Measurements from ENCODE around the gene PROC. TPM values are rescaled to one million over a fixed set of nuclear protein-coding genes. Genes with fewer than 3 reads are reported as not detected.

Gene PROC
- 0.06 TPM for polyA plus RNA-seq (2013, experiment 1 of 2)
- not detected for polyA plus RNA-seq (2013, experiment 2 of 2)

DNA sequence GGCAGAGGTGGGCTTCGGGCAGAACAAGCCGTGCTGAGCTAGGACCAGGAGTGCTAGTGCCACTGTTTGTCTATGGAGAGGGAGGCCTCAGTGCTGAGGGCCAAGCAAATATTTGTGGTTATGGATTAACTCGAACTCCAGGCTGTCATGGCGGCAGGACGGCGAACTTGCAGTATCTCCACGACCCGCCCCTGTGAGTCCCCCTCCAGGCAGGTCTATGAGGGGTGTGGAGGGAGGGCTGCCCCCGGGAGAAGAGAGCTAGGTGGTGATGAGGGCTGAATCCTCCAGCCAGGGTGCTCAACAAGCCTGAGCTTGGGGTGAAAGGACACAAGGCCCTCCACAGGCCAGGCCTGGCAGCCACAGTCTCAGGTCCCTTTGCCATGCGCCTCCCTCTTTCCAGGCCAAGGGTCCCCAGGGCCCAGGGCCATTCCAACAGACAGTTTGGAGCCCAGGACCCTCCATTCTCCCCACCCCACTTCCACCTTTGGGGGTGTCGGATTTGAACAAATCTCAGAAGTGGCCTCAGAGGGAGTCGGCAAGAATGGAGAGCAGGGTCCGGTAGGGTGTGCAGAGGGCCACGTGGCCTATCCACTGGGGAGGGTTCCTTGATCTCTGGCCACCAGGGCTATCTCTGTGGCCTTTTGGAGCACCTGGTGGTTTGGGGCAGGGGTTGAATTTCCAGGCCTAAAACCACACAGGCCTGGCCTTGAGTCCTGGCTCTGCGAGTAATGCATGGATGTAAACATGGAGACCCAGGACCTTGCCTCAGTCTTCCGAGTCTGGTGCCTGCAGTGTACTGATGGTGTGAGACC is at the start of gene PROC:
TSS of gene PROC (plus strand) at position 128 of the 812 bp plus-strand sequence. CDS start 1,516 bp downstream, outside the sequence.
- WGBS = 95% methylated on average over 16 of the region's 16 CpGs
- Histone ChIP-seq H3K4me2 (ENCODE audit: low read length, poor library complexity, severe bottlenecking) (no peak within 1 kb of the TSS), H3K18ac (ENCODE audit: low read depth in 1 of 2, low read length in 2 of 2) (peak within 1 kb of the TSS in 1 of 2 experiments; percentile 37), H3K9ac (ENCODE audit: low read length) (no peak within 1 kb of the TSS), H2AK5ac (ENCODE audit: low read length, severe bottlenecking) (peak within 1 kb of the TSS; percentile 61), H2AFZ (ENCODE audit: low read depth, low read length) (no peak within 1 kb of the TSS), H3K14ac (ENCODE audit: low read length in 2 of 2) (no peak within 1 kb of the TSS), H4K8ac (ENCODE audit: low read length) (no peak within 1 kb of the TSS), H2BK15ac (ENCODE audit: low read depth, poor library complexity, severe bottlenecking) (no peak within 1 kb of the TSS), H2BK120ac (ENCODE audit: low read depth, low read length) (no peak within 1 kb of the TSS), H3K36me3 (ENCODE audit: control insufficient read depth in 1 of 2, insufficient read depth in 2 of 2, low read depth in 1 of 2, low read length in 2 of 2) (no peaks in the 10 kb centered on the region), H3K4me1 (ENCODE audit: control insufficient read depth, insufficient read depth, low read depth, low read length) (peaks cover 54% of the 10 kb centered on the region), H3K23ac (ENCODE audit: low read length in 2 of 2) (no peak within 1 kb of the TSS), H3K4me3 (ENCODE audit: insufficient read depth in 1 of 2, low read depth in 1 of 2, low read length in 2 of 2) (no peak within 1 kb of the TSS), H3K27ac (ENCODE audit: low read length, poor library complexity, severe bottlenecking) (no peak within 1 kb of the TSS), H3K9me3 (ENCODE audit: control insufficient read depth, low read length) (no peaks in the 10 kb centered on the region), H3K79me1 (replicated peaks; ENCODE audit: low read length, poor library complexity, severe bottlenecking) (no peaks in the 10 kb centered on the region), H2BK5ac (ENCODE audit: low read depth, low read length, poor library complexity, severe bottlenecking) (no peak within 1 kb of the TSS), H3K4ac (ENCODE audit: low read depth in 1 of 2, low read length in 2 of 2) (no peak within 1 kb of the TSS), H4K91ac (ENCODE audit: low read length) (no peak within 1 kb of the TSS), H3K27me3 (ENCODE audit: control insufficient read depth in 1 of 2, insufficient read depth in 1 of 2, low read length in 2 of 2) (peaks cover 13 to 59% of the 10 kb centered on the region in 2 experiments), H2BK12ac (ENCODE audit: low read length in 2 of 2) (peak within 1 kb of the TSS in 1 of 2 experiments; percentile 23)
- DNase-seq = no peak

DNA sequence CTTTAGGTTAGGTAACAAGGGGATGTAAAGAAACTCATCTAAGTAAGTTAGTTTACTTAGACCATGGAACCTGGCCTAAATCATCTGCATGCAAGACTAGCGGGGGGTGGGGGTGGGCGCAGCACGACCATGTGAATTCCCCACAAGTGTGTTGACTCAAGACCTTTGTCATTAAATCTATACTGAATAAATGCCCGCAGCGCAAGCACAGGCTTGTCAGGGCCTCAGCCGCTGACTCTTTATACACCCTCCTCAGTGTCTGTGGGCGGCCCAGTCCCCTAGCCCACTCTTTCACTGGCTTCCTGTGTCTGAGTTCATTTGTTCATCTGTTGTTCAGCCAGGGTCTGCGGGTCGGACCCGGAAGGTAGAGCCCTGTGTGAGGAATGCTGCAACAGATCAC is 48.2 kb upstream of the PROC start:
- peaks cover 6% of the 10 kb centered on the region for H3K4me1 ChIP-seq (ENCODE audit: control insufficient read depth, insufficient read depth, low read depth, low read length)
- no peak overlapping the region for H3K27ac ChIP-seq (ENCODE audit: low read length, poor library complexity, severe bottlenecking)
- H3K4me3 ChIP-seq (ENCODE audit: insufficient read depth in 1 of 2, low read depth in 1 of 2, low read length in 2 of 2) = no peak overlapping the region
- DNase-seq = no peak
- peak overlapping the region; percentile 9 for H3K4me2 ChIP-seq (ENCODE audit: low read length, poor library complexity, severe bottlenecking)
- no peaks in the 10 kb centered on the region for H3K27me3 ChIP-seq (ENCODE audit: control insufficient read depth in 1 of 2, insufficient read depth in 1 of 2, low read length in 2 of 2)
- H2BK12ac ChIP-seq (ENCODE audit: low read length in 2 of 2) = no peak overlapping the region
- WGBS = 97% methylated on average over 10 of the region's 10 CpGs
- H2BK5ac ChIP-seq (ENCODE audit: low read depth, low read length, poor library complexity, severe bottlenecking) = no peak overlapping the region
- peaks cover 24% of the 10 kb centered on the region for H3K79me1 ChIP-seq (replicated peaks; ENCODE audit: low read length, poor library complexity, severe bottlenecking)
- H3K23ac ChIP-seq (ENCODE audit: low read length in 2 of 2) = no peak overlapping the region
- peaks cover 0 to 7% of the 10 kb centered on the region in 2 experiments for H3K36me3 ChIP-seq (ENCODE audit: control insufficient read depth in 1 of 2, insufficient read depth in 2 of 2, low read depth in 1 of 2, low read length in 2 of 2)
- H2AK5ac ChIP-seq (ENCODE audit: low read length, severe bottlenecking) = no peak overlapping the region
- no peak overlapping the region for H2AFZ ChIP-seq (ENCODE audit: low read depth, low read length)
- H4K8ac ChIP-seq (ENCODE audit: low read length) = no peak overlapping the region
- H3K4ac ChIP-seq (ENCODE audit: low read depth in 1 of 2, low read length in 2 of 2) = no peak overlapping the region
- H3K9ac ChIP-seq (ENCODE audit: low read length) = no peak overlapping the region
- no peak overlapping the region for H3K14ac ChIP-seq (ENCODE audit: low read length in 2 of 2)
- no peak overlapping the region for H3K18ac ChIP-seq (ENCODE audit: low read depth in 1 of 2, low read length in 2 of 2)
- no peak overlapping the region for H2BK120ac ChIP-seq (ENCODE audit: low read depth, low read length)
- no peak overlapping the region for H4K91ac ChIP-seq (ENCODE audit: low read length)
- peaks cover 13% of the 10 kb centered on the region for H3K9me3 ChIP-seq (ENCODE audit: control insufficient read depth, low read length)
- no peak overlapping the region for H2BK15ac ChIP-seq (ENCODE audit: low read depth, poor library complexity, severe bottlenecking)

DNA sequence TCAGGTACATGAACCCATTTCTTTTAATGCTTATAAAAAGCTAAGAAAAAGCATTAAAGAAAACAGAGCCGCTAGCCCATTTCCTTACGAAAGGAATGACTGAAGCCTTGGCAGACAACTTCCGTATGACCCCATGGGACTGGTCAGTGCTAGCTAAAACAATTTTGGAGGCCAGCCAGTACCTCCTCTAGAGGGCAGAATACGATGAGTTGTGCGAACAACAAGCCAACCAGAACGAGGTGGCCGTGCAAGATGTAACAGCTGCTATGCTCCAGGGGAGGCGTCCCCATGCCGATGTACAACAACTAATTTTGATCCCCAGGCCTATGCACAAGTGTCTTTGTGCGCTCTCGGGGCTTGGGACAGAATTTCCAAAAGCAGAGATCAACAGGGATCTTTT is 47.2 kb upstream of the PROC start:
- Histone ChIP-seq H3K27ac (ENCODE audit: low read length, poor library complexity, severe bottlenecking) (no peak overlapping the region), H2BK5ac (ENCODE audit: low read depth, low read length, poor library complexity, severe bottlenecking) (no peak overlapping the region), H3K4me2 (ENCODE audit: low read length, poor library complexity, severe bottlenecking) (no peak overlapping the region), H3K4me3 (ENCODE audit: insufficient read depth in 1 of 2, low read depth in 1 of 2, low read length in 2 of 2) (peak overlapping the region in 1 of 2 experiments; percentile 41), H3K36me3 (ENCODE audit: control insufficient read depth in 1 of 2, insufficient read depth in 2 of 2, low read depth in 1 of 2, low read length in 2 of 2) (peaks cover 0 to 7% of the 10 kb centered on the region in 2 experiments), H2BK120ac (ENCODE audit: low read depth, low read length) (no peak overlapping the region), H2AFZ (ENCODE audit: low read depth, low read length) (no peak overlapping the region), H4K91ac (ENCODE audit: low read length) (no peak overlapping the region), H3K79me1 (replicated peaks; ENCODE audit: low read length, poor library complexity, severe bottlenecking) (peaks cover 26% of the 10 kb centered on the region), H2AK5ac (ENCODE audit: low read length, severe bottlenecking) (no peak overlapping the region), H3K14ac (ENCODE audit: low read length in 2 of 2) (no peak overlapping the region), H3K9me3 (ENCODE audit: control insufficient read depth, low read length) (peaks cover 13% of the 10 kb centered on the region), H2BK12ac (ENCODE audit: low read length in 2 of 2) (peak overlapping the region in 1 of 2 experiments; percentile 52), H3K4ac (ENCODE audit: low read depth in 1 of 2, low read length in 2 of 2) (no peak overlapping the region), H3K27me3 (ENCODE audit: control insufficient read depth in 1 of 2, insufficient read depth in 1 of 2, low read length in 2 of 2) (no peaks in the 10 kb centered on the region), H3K4me1 (ENCODE audit: control insufficient read depth, insufficient read depth, low read depth, low read length) (peaks cover 2% of the 10 kb centered on the region), H3K9ac (ENCODE audit: low read length) (peak overlapping the region; percentile 41), H3K23ac (ENCODE audit: low read length in 2 of 2) (no peak overlapping the region), H3K18ac (ENCODE audit: low read depth in 1 of 2, low read length in 2 of 2) (no peak overlapping the region), H2BK15ac (ENCODE audit: low read depth, poor library complexity, severe bottlenecking) (no peak overlapping the region), H4K8ac (ENCODE audit: low read length) (no peak overlapping the region)
- no peak for DNase-seq
- 96% methylated on average over 11 of the region's 11 CpGs for WGBS

DNA sequence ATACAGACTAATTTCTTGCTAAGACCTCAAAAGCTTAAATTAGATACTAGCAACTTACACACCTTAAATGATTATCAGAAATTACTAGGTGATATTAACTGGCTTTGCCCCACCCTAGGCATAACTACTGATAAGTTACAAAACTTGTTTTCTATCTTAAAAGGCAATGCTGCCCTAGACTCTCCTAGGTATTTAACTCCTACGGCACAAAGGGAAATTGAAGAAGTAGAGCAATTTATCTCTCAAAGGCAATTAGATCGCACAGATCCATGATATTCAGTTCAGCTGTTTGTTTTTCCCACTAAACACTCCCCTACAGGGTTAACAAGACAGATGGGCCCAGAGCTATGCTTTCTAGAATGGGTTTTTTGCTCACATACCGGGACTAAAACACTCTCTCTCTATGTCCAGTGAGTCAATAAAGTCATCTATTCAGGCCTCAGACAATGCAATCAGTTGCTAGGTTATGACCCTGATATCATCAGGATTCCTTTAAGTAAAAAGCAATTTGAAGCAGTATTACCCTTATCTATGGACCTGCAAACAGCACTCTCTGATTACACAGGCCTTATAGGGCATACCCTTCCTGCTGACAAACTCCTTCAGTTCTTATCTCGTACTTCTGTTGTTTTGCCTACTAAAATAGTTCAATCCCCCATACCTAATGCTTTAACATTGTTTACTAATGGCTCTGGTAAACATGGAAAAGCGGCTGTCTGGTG is 44.7 kb upstream of the PROC start:
- H3K36me3 ChIP-seq (ENCODE audit: control insufficient read depth in 1 of 2, insufficient read depth in 2 of 2, low read depth in 1 of 2, low read length in 2 of 2) = peaks cover 0 to 13% of the 10 kb centered on the region in 2 experiments
- DNase-seq = no peak
- no peak overlapping the region for H2BK12ac ChIP-seq (ENCODE audit: low read length in 2 of 2)
- 75% methylated on average over 5 of the region's 5 CpGs for WGBS
- no peak overlapping the region for H3K14ac ChIP-seq (ENCODE audit: low read length in 2 of 2)
- no peak overlapping the region for H2AFZ ChIP-seq (ENCODE audit: low read depth, low read length)
- H2BK15ac ChIP-seq (ENCODE audit: low read depth, poor library complexity, severe bottlenecking) = no peak overlapping the region
- peaks cover 24% of the 10 kb centered on the region for H3K79me1 ChIP-seq (replicated peaks; ENCODE audit: low read length, poor library complexity, severe bottlenecking)
- H2BK5ac ChIP-seq (ENCODE audit: low read depth, low read length, poor library complexity, severe bottlenecking) = no peak overlapping the region
- no peak overlapping the region for H3K23ac ChIP-seq (ENCODE audit: low read length in 2 of 2)
- no peak overlapping the region for H3K4me2 ChIP-seq (ENCODE audit: low read length, poor library complexity, severe bottlenecking)
- H2AK5ac ChIP-seq (ENCODE audit: low read length, severe bottlenecking) = no peak overlapping the region
- H3K27ac ChIP-seq (ENCODE audit: low read length, poor library complexity, severe bottlenecking) = no peak overlapping the region
- no peak overlapping the region for H4K8ac ChIP-seq (ENCODE audit: low read length)
- H3K27me3 ChIP-seq (ENCODE audit: control insufficient read depth in 1 of 2, insufficient read depth in 1 of 2, low read length in 2 of 2) = no peaks in the 10 kb centered on the region
- no peak overlapping the region for H4K91ac ChIP-seq (ENCODE audit: low read length)
- no peaks in the 10 kb centered on the region for H3K4me1 ChIP-seq (ENCODE audit: control insufficient read depth, insufficient read depth, low read depth, low read length)
- no peak overlapping the region for H3K4me3 ChIP-seq (ENCODE audit: insufficient read depth in 1 of 2, low read depth in 1 of 2, low read length in 2 of 2)
- no peak overlapping the region for H3K4ac ChIP-seq (ENCODE audit: low read depth in 1 of 2, low read length in 2 of 2)
- H3K18ac ChIP-seq (ENCODE audit: low read depth in 1 of 2, low read length in 2 of 2) = no peak overlapping the region
- no peak overlapping the region for H2BK120ac ChIP-seq (ENCODE audit: low read depth, low read length)
- peaks cover 13% of the 10 kb centered on the region for H3K9me3 ChIP-seq (ENCODE audit: control insufficient read depth, low read length)
- no peak overlapping the region for H3K9ac ChIP-seq (ENCODE audit: low read length)
